22Rv1 (cell line): ENCODE data around the gene HSD17B7.

ENCODE experiments used
- ZFX ChIP-seq: fragments of 450-650 bp; IDR thresholded peaks from 2 replicates; pipeline ENCODE4 v1.6.1; 2017; ENCODE audit warnings: antibody characterized with exemption, borderline replicate concordance
- TF ChIP-seq, protein P1 (sequence below): fragments of 450-650 bp; IDR thresholded peaks from 2 replicates; pipeline ENCODE4 v1.5.1; 2017; ENCODE audit warnings: mild to moderate bottlenecking

DNA sequence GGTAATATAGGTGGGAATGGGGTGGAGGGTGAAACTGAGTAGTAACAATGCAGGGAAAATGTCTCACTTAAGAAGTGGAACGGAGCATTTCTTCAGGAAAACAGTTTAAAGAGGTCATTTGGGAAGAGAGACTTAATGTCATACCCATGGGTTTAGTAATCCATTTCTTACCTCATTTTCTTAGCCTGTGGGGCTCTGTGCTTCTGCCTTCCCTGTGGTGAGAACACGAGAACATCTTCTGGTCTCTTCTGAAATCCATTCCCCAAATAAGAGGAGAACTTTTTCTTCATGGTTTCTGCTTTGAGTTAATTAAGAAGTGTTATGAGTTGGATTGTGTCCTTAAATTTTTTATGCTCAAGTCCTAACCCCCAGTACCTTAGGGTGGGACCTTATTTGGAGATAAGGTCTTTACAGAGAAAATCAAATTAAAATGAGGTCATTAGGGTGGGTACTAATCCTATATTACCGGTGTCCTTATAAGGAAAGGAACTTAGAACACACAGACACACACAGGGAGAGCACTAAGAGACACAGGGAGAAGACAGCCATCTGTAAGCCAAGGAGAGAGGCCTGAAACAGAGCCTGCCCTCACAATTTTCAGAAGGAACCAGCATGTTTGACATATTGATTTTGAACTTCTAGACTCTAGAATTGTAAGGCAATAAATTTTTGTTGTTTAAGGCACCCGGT is 65.1 kb downstream of the HSD17B7 start:
- TF ChIP-seq, protein P1, sequence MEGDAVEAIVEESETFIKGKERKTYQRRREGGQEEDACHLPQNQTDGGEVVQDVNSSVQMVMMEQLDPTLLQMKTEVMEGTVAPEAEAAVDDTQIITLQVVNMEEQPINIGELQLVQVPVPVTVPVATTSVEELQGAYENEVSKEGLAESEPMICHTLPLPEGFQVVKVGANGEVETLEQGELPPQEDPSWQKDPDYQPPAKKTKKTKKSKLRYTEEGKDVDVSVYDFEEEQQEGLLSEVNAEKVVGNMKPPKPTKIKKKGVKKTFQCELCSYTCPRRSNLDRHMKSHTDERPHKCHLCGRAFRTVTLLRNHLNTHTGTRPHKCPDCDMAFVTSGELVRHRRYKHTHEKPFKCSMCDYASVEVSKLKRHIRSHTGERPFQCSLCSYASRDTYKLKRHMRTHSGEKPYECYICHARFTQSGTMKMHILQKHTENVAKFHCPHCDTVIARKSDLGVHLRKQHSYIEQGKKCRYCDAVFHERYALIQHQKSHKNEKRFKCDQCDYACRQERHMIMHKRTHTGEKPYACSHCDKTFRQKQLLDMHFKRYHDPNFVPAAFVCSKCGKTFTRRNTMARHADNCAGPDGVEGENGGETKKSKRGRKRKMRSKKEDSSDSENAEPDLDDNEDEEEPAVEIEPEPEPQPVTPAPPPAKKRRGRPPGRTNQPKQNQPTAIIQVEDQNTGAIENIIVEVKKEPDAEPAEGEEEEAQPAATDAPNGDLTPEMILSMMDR, result no peak
- no peak for TF ChIP-seq ZFX
